Adrenal gland (tissue), 12 donors: ENCODE measurements around the gene MAGEA2B. TPM values are rescaled to one million over a fixed set of nuclear protein-coding genes. Genes with fewer than 3 reads are reported as not detected.
"Not testable (repeated sequence)": the region's sequence is repeated elsewhere in the genome, so short reads cannot be mapped to it uniquely, and the experiment has no call there.

Experiments
- DNase-seq, 7 donors: peaks; one replicate each; pipeline ENCODE4 v3.0.0-alpha.2; 2019 to 2020
- H3K27ac ChIP-seq, 5 donors: fragments of 200-600 bp; sonication (generic) in 4 of 5; 1 replicate in 3 of 5; 2 replicates in 2 of 5; pipeline versions ENCODE4 v1.5.1 to v1.8.0; 2016 to 2020; ENCODE audit warnings: mild to moderate bottlenecking in 1 of 5
- H3K27me3 ChIP-seq: fragments of 200-600 bp; 2 replicates; pipeline ENCODE4 v1.8.0; 2021
- H3K36me3 ChIP-seq, 2 donors: fragments of 200-600 bp; replicated peaks in 1 of 2; 1 replicate in 1 of 2; 2 replicates in 1 of 2; pipeline versions ENCODE4 v1.5.1 to v1.8.0; 2018 to 2022
- H3K4me1 ChIP-seq, 2 donors: fragments of 200-600 bp; replicated peaks in 1 of 2; 1 replicate in 1 of 2; 2 replicates in 1 of 2; pipeline versions ENCODE4 v1.5.1 to v1.8.0; 2018 to 2021
- H3K4me3 ChIP-seq, 4 donors: fragments of 200-600 bp; sonication (generic) in 3 of 4; one replicate each; pipeline ENCODE4 v1.5.1; 2016 to 2018
- H3K9me3 ChIP-seq, 3 donors: fragments of 200-600 bp; sonication (generic) in 1 of 3; replicated peaks in 1 of 3; 1 replicate in 2 of 3; 2 replicates in 1 of 3; pipeline versions ENCODE4 v1.5.1 to v1.8.0; 2016 to 2021
- POLR2A ChIP-seq, 2 donors: fragments of 450-650 bp; IDR thresholded peaks; one replicate each; pipeline ENCODE4 v1.6.1; 2017; ENCODE audit warnings: antibody characterized with exemption in 2 of 2, mild to moderate bottlenecking in 2 of 2, moderate library complexity in 1 of 2
- WGBS, 4 donors: extraction: QIAGEN DNeasy Blood & Tissue Kit in 2 of 4; methylation state at CpG; one replicate each; pipeline versions ENCODE4 v1.1.5 to v1.1.7; 2013 to 2017; 5-methylcytosine and 5-hydroxymethylcytosine counted together
- intact Hi-C, 2 donors: fragments of 100-400 bp; cut with DNase I; formaldehyde crosslinking; loops; one replicate each; pipeline versions ENCODE4 v1.14.1 to v1.15.0; 2022 to 2023
- polyA plus RNA-seq, 3 donors: library from polyadenylated mRNA; stranded (reverse); fragments of 200-250 nt in 2 of 3; fragments of 350-450 nt in 1 of 3; fragmentation: Illumina TruSeq in 1 of 3; extraction: RNeasy Lipid Tissue Mini Kit (QIAGEN cat#74804) in 1 of 3; gene quantifications; one replicate each; pipeline ENCODE4 v1.2.3, GENCODE V29; 2013 to 2014
- total RNA-seq, 9 donors: library from RNA; depleted of rRNA in 4 of 9; stranded (reverse); fragments of >200 nt in 4 of 9; fragments of 120-200 nt in 1 of 9; fragmentation: NEBNext Ultra II Directional in 1 of 9; extraction: Animal tissue kit (Norgen Biotek cat#: 25700) in 1 of 9; gene quantifications; one replicate each; pipeline versions ENCODE4 v1.1.0 to v1.2.4, GENCODE V29; 2013 to 2023
- TF ChIP-seq, protein P1 (sequence below), 6 experiments: fragments of 450-650 bp in 4 of 6; fragments of 200-600 bp in 2 of 6; sonication (generic) in 1 of 6; IDR thresholded peaks; 1 replicate in 5 of 6; 2 replicates in 1 of 6; pipeline versions ENCODE4 v1.5.1 to v1.8.0; 2016 to 2021; ENCODE audit warnings: antibody characterized with exemption in 6 of 6, mild to moderate bottlenecking in 2 of 6, moderate library complexity in 1 of 6
- donor health status: healthy with polysubstance abuse.
- donor health status: Bipolar disorder and iron deficiency.
- donor health status: DM: yes; HTN: yes; CAD: no.
- donor health status: DM: no; HTN: no; CAD: no.
- donor health status: DM: no; HTN: no; CAD: no.
- donor health status: DM: yes; HTN: yes; CAD: no.

MAGEA2B gene
- total and polyA plus RNA-seq, 12 donors: not detected

DNA sequence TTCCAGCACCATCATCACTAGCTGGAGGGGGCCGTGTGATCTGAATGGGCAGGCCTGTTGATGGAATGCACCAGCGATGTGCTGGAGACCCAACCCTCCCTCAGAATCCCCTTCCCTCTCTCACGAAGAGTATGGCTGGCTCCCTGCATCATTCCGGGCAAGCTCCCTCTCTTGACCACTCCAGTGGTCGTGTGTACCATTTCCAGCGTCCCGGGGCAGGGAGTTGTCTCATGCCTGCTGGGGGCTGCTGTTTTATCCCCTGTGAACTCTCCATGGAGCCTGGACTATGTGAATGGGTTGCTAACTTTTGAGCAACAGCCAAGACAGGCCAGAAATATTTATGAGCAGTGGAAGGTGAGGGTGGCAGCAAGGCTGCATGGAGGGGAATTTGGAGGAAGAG, 11.0 kb downstream of the MAGEA2B start:
- H3K9me3 ChIP-seq: no peaks in the 10 kb centered on the region
- no peaks in the 10 kb centered on the region for H3K27me3 ChIP-seq
- no peak overlapping the region for H3K27ac ChIP-seq
- no peak overlapping the region for H3K4me3 ChIP-seq
- no peaks in the 10 kb centered on the region for H3K4me1 ChIP-seq
- TF ChIP-seq, protein P1, sequence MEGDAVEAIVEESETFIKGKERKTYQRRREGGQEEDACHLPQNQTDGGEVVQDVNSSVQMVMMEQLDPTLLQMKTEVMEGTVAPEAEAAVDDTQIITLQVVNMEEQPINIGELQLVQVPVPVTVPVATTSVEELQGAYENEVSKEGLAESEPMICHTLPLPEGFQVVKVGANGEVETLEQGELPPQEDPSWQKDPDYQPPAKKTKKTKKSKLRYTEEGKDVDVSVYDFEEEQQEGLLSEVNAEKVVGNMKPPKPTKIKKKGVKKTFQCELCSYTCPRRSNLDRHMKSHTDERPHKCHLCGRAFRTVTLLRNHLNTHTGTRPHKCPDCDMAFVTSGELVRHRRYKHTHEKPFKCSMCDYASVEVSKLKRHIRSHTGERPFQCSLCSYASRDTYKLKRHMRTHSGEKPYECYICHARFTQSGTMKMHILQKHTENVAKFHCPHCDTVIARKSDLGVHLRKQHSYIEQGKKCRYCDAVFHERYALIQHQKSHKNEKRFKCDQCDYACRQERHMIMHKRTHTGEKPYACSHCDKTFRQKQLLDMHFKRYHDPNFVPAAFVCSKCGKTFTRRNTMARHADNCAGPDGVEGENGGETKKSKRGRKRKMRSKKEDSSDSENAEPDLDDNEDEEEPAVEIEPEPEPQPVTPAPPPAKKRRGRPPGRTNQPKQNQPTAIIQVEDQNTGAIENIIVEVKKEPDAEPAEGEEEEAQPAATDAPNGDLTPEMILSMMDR (IDR thresholded peaks at IDR 0.05): no peak
- TF ChIP-seq POLR2A (IDR thresholded peaks at IDR 0.05): no peak
- DNase-seq: no peak
- WGBS, 4 donors: 54 to 93% (median 67%) methylated on average over 3 to 7 of the region's 7 CpGs
- intact Hi-C loops: no loop called here
- no peaks in the 10 kb centered on the region for H3K36me3 ChIP-seq

DNA sequence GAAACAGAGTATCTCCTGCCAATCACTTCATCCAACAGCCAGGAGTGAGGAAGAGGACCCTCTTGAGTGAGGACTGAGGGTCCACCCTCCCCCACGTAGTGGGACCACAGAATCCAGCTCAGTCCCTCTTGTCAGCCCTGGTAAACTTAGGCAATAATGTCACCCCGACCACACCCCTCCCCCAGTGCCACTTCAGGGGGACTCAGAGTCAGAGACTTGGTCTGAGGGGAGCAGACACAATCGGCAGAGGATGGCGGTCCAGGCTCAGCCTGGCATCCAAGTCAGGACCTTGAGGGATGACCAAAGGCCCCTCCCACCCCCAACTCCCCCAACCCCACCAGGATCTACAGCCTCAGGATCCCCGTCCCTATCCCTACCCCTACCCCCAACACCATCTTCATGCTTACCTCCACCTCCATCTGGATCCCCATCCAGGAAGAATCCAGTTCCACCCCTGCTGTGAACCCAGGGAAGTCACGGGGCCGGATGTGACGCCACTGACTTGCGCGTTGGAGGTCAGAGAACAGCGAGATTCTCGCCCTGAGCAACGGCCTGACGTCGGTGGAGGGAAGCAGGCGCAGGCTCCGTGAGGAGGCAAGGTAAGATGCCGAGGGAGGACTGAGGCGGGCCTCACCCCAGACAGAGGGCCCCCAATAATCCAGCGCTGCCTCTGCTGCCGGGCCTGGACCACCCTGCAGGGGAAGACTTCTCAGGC, 19.0 kb downstream of the MAGEA2B start, which contains the start of the genes CSAG1 and MAGEA12:
Gene CSAG1, minus strand, starts transcription at position 461 of the 715 bp plus-strand sequence. CDS start 1,261 bp downstream, outside the sequence.
Gene MAGEA12, plus strand, starts transcription at position 497 of the 715 bp plus-strand sequence. CDS start 2,405 bp downstream, outside the sequence.
- Histone ChIP-seq H3K36me3 (no peaks in the 10 kb centered on the region), H3K9me3 (no peaks in the 10 kb centered on the region), H3K4me3 (no peak within 1 kb of the TSS), H3K27me3 (no peaks in the 10 kb centered on the region), H3K4me1 (no peaks in the 10 kb centered on the region), H3K27ac (no peak within 1 kb of the TSS)
- no peak for DNase-seq
- TF ChIP-seq POLR2A (IDR thresholded peaks at IDR 0.05): no peak
- TF ChIP-seq, protein P1 (IDR thresholded peaks at IDR 0.05): no peak
- intact Hi-C loops: no loop called here
- WGBS, 4 donors: 90 to 100% (median 91%) methylated on average over 1 to 19 of the region's 21 CpGs

DNA sequence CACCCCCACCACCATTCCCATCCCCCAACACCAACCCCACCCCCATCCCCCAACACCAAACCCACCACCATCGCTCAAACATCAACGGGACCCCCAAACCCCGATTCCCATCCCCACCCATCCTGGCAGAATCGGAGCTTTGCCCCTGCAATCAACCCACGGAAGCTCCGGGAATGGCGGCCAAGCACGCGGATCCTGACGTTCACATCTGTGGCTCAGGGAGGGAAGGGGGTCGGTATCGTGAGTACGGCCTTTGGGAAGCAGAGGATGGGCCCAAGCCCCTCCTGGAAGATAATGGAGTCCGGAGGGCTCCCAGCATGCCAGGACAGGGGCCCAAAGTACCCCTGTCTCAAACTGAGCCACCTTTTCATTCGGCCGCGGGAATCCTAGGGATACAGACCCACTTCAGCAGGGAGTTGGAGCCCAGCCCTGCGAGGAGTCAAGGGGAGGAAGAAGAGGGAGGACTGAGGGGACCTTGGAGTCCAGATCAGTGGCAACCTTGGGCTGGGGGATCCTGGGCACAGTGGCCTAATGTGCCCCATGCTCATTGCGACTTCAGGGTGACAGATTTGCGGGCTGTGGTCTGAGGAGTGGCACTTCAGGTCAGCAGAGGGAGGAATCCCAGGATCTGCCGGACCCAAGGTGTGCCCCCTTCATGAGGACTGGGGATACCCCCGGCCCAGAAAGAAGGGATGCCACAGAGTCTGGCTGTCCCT, 19.9 kb downstream of the MAGEA2B start:
- intact Hi-C loops, H3K27me3 ChIP-seq, H3K9me3 ChIP-seq, H3K4me3 ChIP-seq, H3K27ac ChIP-seq, DNase-seq, H3K4me1 ChIP-seq, H3K36me3 ChIP-seq: not testable (repeated sequence)
- 85 to 89% (median 88%) methylated on average over 9 to 22 of the region's 22 CpGs; no CpG with 5 or more reads in 1 of the 4 donors for WGBS, 4 donors

DNA sequence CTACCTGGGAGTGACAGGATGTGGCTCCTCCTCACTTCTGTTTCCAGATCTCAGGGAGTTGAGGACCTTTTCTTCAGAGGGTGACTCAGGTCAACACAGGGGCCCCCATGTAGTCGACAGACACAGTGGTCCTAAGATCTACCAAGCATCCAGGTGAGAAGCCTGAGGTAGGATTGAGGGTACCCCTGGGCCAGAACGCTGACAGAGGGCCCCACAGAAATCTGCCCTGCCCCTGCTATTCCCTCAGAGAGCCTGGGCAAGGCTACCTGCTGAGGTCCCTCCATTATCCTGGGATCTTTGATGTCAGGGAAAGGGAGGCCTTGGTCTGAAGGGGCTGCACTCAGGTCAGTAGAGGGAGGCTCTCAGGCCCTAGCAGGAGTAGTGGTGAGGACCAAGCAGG, 20.7 kb downstream of the MAGEA2B start:
- intact Hi-C loops: no loop called here
- DNase-seq: no peak
- no peak overlapping the region for H3K4me3 ChIP-seq
- no peaks in the 10 kb centered on the region for H3K4me1 ChIP-seq
- H3K27me3 ChIP-seq: no peaks in the 10 kb centered on the region
- 48 to 69% (median 68%) methylated on average over 2 of the region's 2 CpGs; no CpG with 5 or more reads in 1 of the 4 donors for WGBS, 4 donors
- H3K27ac ChIP-seq: no peak overlapping the region
- no peaks in the 10 kb centered on the region for H3K36me3 ChIP-seq
- TF ChIP-seq POLR2A (IDR thresholded peaks at IDR 0.05): no peak
- TF ChIP-seq, protein P1 (IDR thresholded peaks at IDR 0.05): no peak
- no peaks in the 10 kb centered on the region for H3K9me3 ChIP-seq
